ENCODE data around the gene LRRTM3. TPM values are rescaled to one million over a fixed set of nuclear protein-coding genes. Genes with fewer than 3 reads are reported as not detected.

Gene LRRTM3
- total RNA-seq, 2 experiments from 2014 or later = not detected

DNA sequence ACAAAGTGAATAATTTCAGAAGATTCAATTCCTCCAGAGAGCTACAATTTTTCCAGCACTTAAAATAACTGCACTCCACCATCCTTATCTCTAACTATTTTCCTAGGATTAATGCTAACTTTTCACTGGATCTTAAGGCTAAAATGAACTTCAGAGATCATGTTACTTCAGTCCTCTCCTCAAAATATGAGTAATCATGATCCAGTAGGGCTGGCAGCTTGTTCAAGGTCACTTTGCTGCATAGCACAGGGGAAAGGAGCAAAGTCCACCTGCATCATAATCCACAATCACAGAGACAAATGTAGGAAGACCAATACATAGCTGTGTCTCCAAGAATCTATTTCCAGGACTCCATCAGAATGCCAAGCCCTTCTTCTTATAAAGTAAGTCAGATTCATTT, 150.3 kb downstream of the LRRTM3 start:
- Mint-ChIP-seq H3K9me3 (no peaks in the 10 kb centered on the region), H3K4me3 (no peak overlapping the region), H3K4me1 (ENCODE audit: low read depth) (no peaks in the 10 kb centered on the region), H3K36me3 (ENCODE audit: low read depth) (no peaks in the 10 kb centered on the region), H3K27me3 (no peaks in the 10 kb centered on the region), H3K27ac (no peak overlapping the region)
- DNase-seq (no peak), ATAC-seq (ENCODE audit: poor library complexity) (no peak)
- H3K9me3 ChIP-seq (ENCODE audit: control insufficient read depth in 1 of 2, insufficient read depth in 1 of 2, low read length in 2 of 2) = no peaks in the 10 kb centered on the region
- no peaks in the 10 kb centered on the region for H3K27me3 ChIP-seq (ENCODE audit: control insufficient read depth in 1 of 2, insufficient read depth in 2 of 2, low read length in 2 of 2)
- no peaks in the 10 kb centered on the region for H3K4me1 ChIP-seq (ENCODE audit: insufficient read depth, low read length)
- POLR2A ChIA-PET = no interaction called here
- H3K27ac ChIP-seq (ENCODE audit: low read depth in 1 of 2, low read length in 2 of 2) = no peak overlapping the region
- intact Hi-C loops (cut with DNase I, micrococcal nuclease) = no loop called here
- TF ChIP-seq, protein P1, sequence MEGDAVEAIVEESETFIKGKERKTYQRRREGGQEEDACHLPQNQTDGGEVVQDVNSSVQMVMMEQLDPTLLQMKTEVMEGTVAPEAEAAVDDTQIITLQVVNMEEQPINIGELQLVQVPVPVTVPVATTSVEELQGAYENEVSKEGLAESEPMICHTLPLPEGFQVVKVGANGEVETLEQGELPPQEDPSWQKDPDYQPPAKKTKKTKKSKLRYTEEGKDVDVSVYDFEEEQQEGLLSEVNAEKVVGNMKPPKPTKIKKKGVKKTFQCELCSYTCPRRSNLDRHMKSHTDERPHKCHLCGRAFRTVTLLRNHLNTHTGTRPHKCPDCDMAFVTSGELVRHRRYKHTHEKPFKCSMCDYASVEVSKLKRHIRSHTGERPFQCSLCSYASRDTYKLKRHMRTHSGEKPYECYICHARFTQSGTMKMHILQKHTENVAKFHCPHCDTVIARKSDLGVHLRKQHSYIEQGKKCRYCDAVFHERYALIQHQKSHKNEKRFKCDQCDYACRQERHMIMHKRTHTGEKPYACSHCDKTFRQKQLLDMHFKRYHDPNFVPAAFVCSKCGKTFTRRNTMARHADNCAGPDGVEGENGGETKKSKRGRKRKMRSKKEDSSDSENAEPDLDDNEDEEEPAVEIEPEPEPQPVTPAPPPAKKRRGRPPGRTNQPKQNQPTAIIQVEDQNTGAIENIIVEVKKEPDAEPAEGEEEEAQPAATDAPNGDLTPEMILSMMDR (IDR thresholded peaks at IDR 0.05) = no peak
- no peaks in the 10 kb centered on the region for H3K36me3 ChIP-seq (ENCODE audit: insufficient read depth, low read length)
- CTCF ChIA-PET = no interaction called here
- H3K4me3 ChIP-seq (ENCODE audit: low read length) = no peak overlapping the region

DNA sequence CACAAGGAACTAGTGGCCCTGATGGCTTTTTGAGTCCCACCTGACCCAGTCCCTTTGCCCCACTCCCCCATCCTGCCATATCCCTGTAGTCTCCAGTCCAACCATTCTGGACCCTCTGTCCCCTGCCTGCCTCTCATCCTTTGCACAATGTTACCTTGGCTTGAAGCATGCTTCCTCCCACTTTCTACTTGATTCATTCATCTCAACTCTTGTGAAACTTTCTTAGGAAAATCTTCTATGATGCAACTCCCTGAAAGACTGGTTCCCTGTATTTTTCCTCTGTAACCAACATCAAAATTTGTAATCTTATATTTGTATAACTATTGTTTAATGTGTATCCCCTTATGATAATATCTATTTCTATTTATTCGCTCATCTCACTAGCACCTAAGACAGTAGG, 151.5 kb downstream of the LRRTM3 start:
- no peaks in the 10 kb centered on the region for H3K36me3 ChIP-seq (ENCODE audit: insufficient read depth, low read length)
- ChIA-PET CTCF (no interaction called here), POLR2A (no interaction called here)
- H3K9me3 Mint-ChIP-seq = no peaks in the 10 kb centered on the region
- DNase-seq (no peak), ATAC-seq (ENCODE audit: poor library complexity) (no peak)
- H3K27me3 ChIP-seq (ENCODE audit: control insufficient read depth in 1 of 2, insufficient read depth in 2 of 2, low read length in 2 of 2) = no peaks in the 10 kb centered on the region
- no peak overlapping the region for H3K27ac ChIP-seq (ENCODE audit: low read depth in 1 of 2, low read length in 2 of 2)
- TF ChIP-seq, protein P1 (IDR thresholded peaks at IDR 0.05) = no peak
- no peaks in the 10 kb centered on the region for H3K9me3 ChIP-seq (ENCODE audit: control insufficient read depth in 1 of 2, insufficient read depth in 1 of 2, low read length in 2 of 2)
- no peaks in the 10 kb centered on the region for H3K36me3 Mint-ChIP-seq (ENCODE audit: low read depth)
- no peak overlapping the region for H3K27ac Mint-ChIP-seq
- intact Hi-C loops (cut with DNase I, micrococcal nuclease) = no loop called here
- H3K4me1 Mint-ChIP-seq (ENCODE audit: low read depth) = no peaks in the 10 kb centered on the region
- H3K4me3 ChIP-seq (ENCODE audit: low read length) = no peak overlapping the region
- no peaks in the 10 kb centered on the region for H3K27me3 Mint-ChIP-seq
- no peak overlapping the region for H3K4me3 Mint-ChIP-seq
- no peaks in the 10 kb centered on the region for H3K4me1 ChIP-seq (ENCODE audit: insufficient read depth, low read length)

DNA sequence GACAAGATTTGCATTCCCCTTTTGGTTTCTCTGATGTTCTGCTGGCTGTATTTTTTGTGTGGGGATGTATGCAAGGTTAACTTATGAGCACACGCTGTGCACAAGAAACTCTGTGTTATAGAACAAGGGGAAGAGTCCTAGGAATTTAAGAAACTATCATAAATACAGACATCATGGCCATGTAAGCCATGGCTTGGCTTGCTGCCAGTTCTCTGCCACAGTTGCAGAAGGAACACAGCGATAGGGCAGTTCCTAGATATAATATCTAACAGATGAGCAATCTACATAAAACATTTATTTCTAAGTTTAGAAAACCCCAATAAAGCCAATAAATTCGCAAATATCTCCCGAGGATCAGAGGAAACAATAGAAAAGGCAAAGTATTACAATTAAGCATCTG, 153.3 kb downstream of the LRRTM3 start:
- no peaks in the 10 kb centered on the region for H3K36me3 ChIP-seq (ENCODE audit: insufficient read depth, low read length)
- intact Hi-C loops (cut with DNase I, micrococcal nuclease) = no loop called here

More for the DNA sequence above, 153.3 kb downstream of the LRRTM3 start:
- Mint-ChIP-seq H3K36me3 (ENCODE audit: low read depth) (no peaks in the 10 kb centered on the region), H3K4me1 (ENCODE audit: low read depth) (no peaks in the 10 kb centered on the region), H3K27me3 (no peaks in the 10 kb centered on the region), H3K27ac (no peak overlapping the region), H3K4me3 (no peak overlapping the region), H3K9me3 (no peaks in the 10 kb centered on the region)
- no peaks in the 10 kb centered on the region for H3K9me3 ChIP-seq (ENCODE audit: control insufficient read depth in 1 of 2, insufficient read depth in 1 of 2, low read length in 2 of 2)
- TF ChIP-seq, protein P1 (IDR thresholded peaks at IDR 0.05) = no peak
- H3K27ac ChIP-seq (ENCODE audit: low read depth in 1 of 2, low read length in 2 of 2) = no peak overlapping the region
- no peak overlapping the region for H3K4me3 ChIP-seq (ENCODE audit: low read length)
- ATAC-seq (ENCODE audit: poor library complexity) (no peak), DNase-seq (no peak)
- no peaks in the 10 kb centered on the region for H3K4me1 ChIP-seq (ENCODE audit: insufficient read depth, low read length)
- ChIA-PET CTCF (no interaction called here), POLR2A (no interaction called here)
- no peaks in the 10 kb centered on the region for H3K27me3 ChIP-seq (ENCODE audit: control insufficient read depth in 1 of 2, insufficient read depth in 2 of 2, low read length in 2 of 2)

All from CD4-positive, alpha-beta T cell (primary cell).